ENCODE results near the gene MGLL.

DNA sequence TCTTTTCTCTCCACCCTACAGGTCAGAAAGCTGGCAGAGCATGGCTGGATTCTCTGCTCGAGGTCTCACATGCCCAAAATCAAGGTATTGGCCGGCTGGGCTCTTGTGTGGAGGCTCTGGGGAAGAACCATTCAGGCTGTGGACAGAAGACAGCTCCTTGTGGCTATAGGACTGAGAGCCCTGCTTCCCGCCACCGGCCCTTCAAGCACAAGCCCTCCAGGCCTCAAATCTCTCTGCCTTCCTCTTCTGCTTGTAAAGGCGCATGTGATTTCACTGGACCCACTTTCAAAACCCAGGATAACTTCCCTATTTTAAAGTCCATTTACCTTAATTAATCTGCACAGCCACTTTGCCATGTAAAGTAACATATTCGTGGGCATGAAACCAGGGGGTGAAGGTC, 36.2 kb upstream of the MGLL start:
- TF ChIP-seq POLR2AphosphoS5 (IDR thresholded peaks at IDR 0.05; ENCODE audit: borderline replicate concordance, low read depth, low read length) (no peak), EZH2 (IDR thresholded peaks at IDR 0.05) (no peak), FOXP2 (optimal IDR thresholded peaks at IDR 0.05; ENCODE audit: control extremely low read depth, extremely low read length, insufficient read depth) (no peak)

Data from SK-N-MC (cell line).